Testis (tissue), 2 donors: Measurements from ENCODE around the gene CDKL5.

Experiments
- CTCF ChIP-seq, 3 experiments: fragments of 450-650 bp in 2 of 3; fragments of 200-600 bp in 1 of 3; sonication (generic) in 1 of 3; IDR thresholded peaks; one replicate each; pipeline ENCODE4 v1.5.1; 2016 to 2019; ENCODE audit warnings: antibody characterized with exemption in 3 of 3, mild to moderate bottlenecking in 2 of 3, moderate library complexity in 1 of 3
- POLR2A ChIP-seq: fragments of 450-650 bp; IDR thresholded peaks from one replicate; pipeline ENCODE4 v1.6.1; 2017; ENCODE audit warnings: antibody characterized with exemption, mild to moderate bottlenecking, moderate library complexity

GRCh38 chrX:18424482-18425198 is 768 bp upstream of the CDKL5 start:
- TF ChIP-seq CTCF (IDR thresholded peaks at IDR 0.05): no peak
- no peak for TF ChIP-seq POLR2A
